Upper lobe of left lung (tissue), 6 donors: ENCODE data around the gene PANK3. TPM values are rescaled to one million over a fixed set of nuclear protein-coding genes. Genes with fewer than 3 reads are reported as not detected.

Source experiments
- ATAC-seq, 2 donors: fragments of 200-7000 bp; cut with Tn5 transposase; one replicate each; pipeline ENCODE4 v1.9.1; 2022; ENCODE audit warnings: mild to moderate bottlenecking in 2 of 2, moderate library complexity in 2 of 2; ENCODE audit not compliant: low FRiP score in 2 of 2
- DNase-seq, 2 donors: peaks; one replicate each; pipeline ENCODE4 v3.0.0-alpha.2; 2019 to 2020
- H3K27ac ChIP-seq, 4 donors: fragments of 200-600 bp; sonication (generic); one replicate each; pipeline ENCODE4 v1.5.1; 2016 to 2019
- H3K27me3 ChIP-seq, 4 donors: fragments of 200-600 bp; sonication (generic); one replicate each; pipeline ENCODE4 v1.5.1; 2017 to 2019
- H3K36me3 ChIP-seq, 4 donors: fragments of 200-600 bp; sonication (generic); one replicate each; pipeline ENCODE4 v1.5.1; 2016 to 2019
- H3K4me1 ChIP-seq, 4 donors: fragments of 200-600 bp; sonication (generic); one replicate each; pipeline ENCODE4 v1.5.1; 2018 to 2019
- H3K4me3 ChIP-seq, 4 donors: fragments of 200-600 bp; sonication (generic); one replicate each; pipeline ENCODE4 v1.5.1; 2017 to 2019; ENCODE audit warnings: mild to moderate bottlenecking in 2 of 4, moderate library complexity in 1 of 4
- H3K9me3 ChIP-seq, 4 donors: fragments of 200-600 bp; sonication (generic); one replicate each; pipeline ENCODE4 v1.5.1; 2018 to 2019
- EP300 ChIP-seq, 4 donors: sonication (generic); formaldehyde crosslinking; IDR thresholded peaks; one replicate each; pipeline ENCODE4 v1.5.1; 2017; ENCODE audit warnings: antibody characterized with exemption in 4 of 4, control low read depth in 2 of 4
- POLR2A ChIP-seq, 4 donors: fragments of 450-650 bp; IDR thresholded peaks; one replicate each; pipeline ENCODE4 v1.5.1; 2016 to 2017; ENCODE audit warnings: antibody characterized with exemption in 4 of 4, mild to moderate bottlenecking in 2 of 4
- POLR2AphosphoS5 ChIP-seq, 2 donors: sonication (generic); formaldehyde crosslinking; IDR thresholded peaks; one replicate each; pipeline ENCODE4 v1.5.1; 2017; ENCODE audit warnings: antibody characterized with exemption in 2 of 2
- WGBS, 2 donors: methylation state at CpG; one replicate each; pipeline ENCODE4 v1.1.5; 2017 to 2018; 5-methylcytosine and 5-hydroxymethylcytosine counted together
- total RNA-seq, 6 donors: library from RNA; depleted of rRNA in 4 of 6; stranded (reverse); fragments of >200 nt in 4 of 6; gene quantifications; one replicate each; pipeline versions ENCODE4 v1.1.0 to v1.2.1, GENCODE V29; 2016 to 2021
- TF ChIP-seq, protein P1 (sequence below), 6 experiments: fragments of 450-650 bp in 4 of 6; fragments of 200-600 bp in 2 of 6; sonication (generic) in 2 of 6; IDR thresholded peaks; one replicate each; pipeline ENCODE4 v1.5.1; 2016 to 2019; ENCODE audit warnings: antibody characterized with exemption in 6 of 6
- donor health status: DM: no; HTN: no; CAD: no; lungs with moderate emphysema.
- donor health status: DM: no; HTN: yes; CAD: no; lungs with severe emphysema.

The PANK3 gene
- total RNA-seq, 6 donors from 2014 or later = 11.5 to 59.2 (median 38.6) TPM

DNA sequence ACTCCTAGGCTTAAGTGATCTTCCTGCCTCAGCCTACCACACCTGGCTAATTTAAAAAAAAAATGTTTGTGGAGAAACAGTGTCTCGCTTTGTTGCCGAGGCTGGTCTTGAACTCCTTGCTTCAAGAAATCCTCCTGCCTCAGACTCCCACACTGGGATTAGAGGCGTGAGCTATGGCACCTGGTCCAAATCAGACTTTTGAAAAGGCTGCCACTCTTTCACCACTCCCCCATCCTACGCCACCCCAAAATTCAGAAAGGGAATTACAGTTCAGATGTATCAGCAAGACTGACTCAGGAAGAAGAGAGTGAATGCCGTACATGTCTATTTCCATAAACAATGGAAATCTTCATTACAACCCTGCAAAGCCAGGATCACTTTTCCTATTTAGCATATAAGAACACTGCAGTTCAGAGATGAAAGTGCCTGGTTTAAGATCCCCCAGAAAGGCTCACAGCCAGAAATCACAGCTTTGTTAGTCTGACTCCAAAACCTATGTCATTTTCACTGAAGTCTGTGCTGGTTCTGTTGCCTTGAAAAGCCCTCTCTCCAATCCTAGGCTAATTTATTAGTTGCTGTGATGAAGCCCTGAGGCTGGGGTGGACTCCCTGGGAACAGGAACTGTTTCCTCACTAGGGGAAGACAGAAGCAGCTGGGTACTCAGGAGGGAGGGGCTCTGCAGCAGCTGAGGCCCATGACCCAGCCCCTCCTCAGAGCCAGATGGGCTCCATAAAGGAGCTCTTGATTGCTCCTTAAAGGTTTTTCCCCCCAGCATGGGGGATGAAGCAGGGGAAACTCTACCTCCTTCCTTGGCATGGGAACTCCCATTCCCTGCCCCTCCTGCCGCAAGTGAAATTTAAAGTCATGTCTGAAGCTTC, 46.9 kb downstream of the PANK3 start:
- H3K36me3 ChIP-seq = no peaks in the 10 kb centered on the region
- WGBS, 2 donors = 64 to 86% methylated on average over 6 of the region's 6 CpGs
- TF ChIP-seq EP300 (IDR thresholded peaks at IDR 0.05) (no peak), POLR2AphosphoS5 (IDR thresholded peaks at IDR 0.05) (no peak), POLR2A (IDR thresholded peaks at IDR 0.05) (no peak)
- TF ChIP-seq, protein P1, sequence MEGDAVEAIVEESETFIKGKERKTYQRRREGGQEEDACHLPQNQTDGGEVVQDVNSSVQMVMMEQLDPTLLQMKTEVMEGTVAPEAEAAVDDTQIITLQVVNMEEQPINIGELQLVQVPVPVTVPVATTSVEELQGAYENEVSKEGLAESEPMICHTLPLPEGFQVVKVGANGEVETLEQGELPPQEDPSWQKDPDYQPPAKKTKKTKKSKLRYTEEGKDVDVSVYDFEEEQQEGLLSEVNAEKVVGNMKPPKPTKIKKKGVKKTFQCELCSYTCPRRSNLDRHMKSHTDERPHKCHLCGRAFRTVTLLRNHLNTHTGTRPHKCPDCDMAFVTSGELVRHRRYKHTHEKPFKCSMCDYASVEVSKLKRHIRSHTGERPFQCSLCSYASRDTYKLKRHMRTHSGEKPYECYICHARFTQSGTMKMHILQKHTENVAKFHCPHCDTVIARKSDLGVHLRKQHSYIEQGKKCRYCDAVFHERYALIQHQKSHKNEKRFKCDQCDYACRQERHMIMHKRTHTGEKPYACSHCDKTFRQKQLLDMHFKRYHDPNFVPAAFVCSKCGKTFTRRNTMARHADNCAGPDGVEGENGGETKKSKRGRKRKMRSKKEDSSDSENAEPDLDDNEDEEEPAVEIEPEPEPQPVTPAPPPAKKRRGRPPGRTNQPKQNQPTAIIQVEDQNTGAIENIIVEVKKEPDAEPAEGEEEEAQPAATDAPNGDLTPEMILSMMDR (IDR thresholded peaks at IDR 0.05) = no peak

DNA sequence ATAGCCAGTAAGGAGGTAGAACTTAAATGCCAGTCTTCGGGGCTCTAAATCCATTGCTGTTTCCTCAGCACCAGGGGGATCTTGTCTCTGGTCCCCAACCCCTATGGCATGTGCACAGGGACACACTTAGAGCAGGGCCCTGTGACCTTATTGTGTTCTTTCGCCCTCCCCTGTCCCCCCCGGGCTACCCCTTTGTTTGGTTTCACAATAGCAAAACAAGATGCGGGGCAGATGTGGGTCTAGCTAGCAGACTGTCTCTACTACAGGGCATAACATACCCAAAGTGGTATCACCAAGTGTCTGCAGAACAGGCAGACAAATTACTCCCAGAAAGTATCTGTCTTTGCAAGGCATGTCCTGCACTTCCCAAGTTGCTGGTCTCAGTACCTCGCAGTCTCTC, 48.0 kb downstream of the PANK3 start:
- Histone ChIP-seq H3K36me3 (no peaks in the 10 kb centered on the region), H3K4me3 (no peak overlapping the region), H3K27me3 (peaks cover 0 to 17% (median 9%) of the 10 kb centered on the region in 4 donors), H3K27ac (no peak overlapping the region), H3K9me3 (no peaks in the 10 kb centered on the region), H3K4me1 (peaks cover 3 to 10% (median 5%) of the 10 kb centered on the region in 4 donors)
- ATAC-seq (no peak), DNase-seq (no peak)
- TF ChIP-seq, protein P1 (IDR thresholded peaks at IDR 0.05) = no peak
- TF ChIP-seq POLR2A (IDR thresholded peaks at IDR 0.05) = no peak
- no peak for TF ChIP-seq POLR2AphosphoS5 (IDR thresholded peaks at IDR 0.05)
- TF ChIP-seq EP300 (IDR thresholded peaks at IDR 0.05) = no peak
- WGBS, 2 donors = 79 to 81% methylated on average over 5 of the region's 5 CpGs

More for the DNA sequence above, 46.9 kb downstream of the PANK3 start:
- Histone ChIP-seq H3K27ac (no peak overlapping the region), H3K9me3 (no peaks in the 10 kb centered on the region), H3K27me3 (peaks cover 0 to 17% (median 9%) of the 10 kb centered on the region in 4 donors), H3K4me3 (no peak overlapping the region), H3K4me1 (peaks cover 3 to 10% (median 5%) of the 10 kb centered on the region in 4 donors)
- ATAC-seq = no peak
- no peak for DNase-seq

DNA sequence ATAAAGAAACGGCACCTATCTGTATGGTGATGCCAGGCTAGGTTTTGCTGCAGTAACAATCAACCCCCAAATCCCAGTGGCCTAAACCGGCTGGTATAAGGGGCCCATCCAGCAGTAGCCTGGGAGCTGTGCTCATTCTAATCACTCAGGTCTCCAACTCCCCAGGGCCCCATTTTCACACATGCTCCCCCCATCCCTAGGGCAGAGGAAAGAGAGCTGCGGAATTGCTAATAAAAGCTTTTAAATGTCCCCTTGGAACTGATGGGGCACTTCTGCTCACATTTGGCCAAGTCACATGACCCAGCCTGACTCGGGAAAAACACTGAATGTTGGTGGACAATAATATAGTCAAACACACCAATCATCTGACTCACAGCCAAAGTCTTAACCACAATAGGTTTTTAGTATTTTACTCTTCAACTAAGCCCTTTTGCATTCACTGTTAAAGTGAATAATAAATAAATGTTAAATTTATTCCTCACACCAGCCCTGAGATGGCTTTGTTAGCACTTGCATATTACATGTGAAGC, 48.5 kb downstream of the PANK3 start:
- Histone ChIP-seq H3K4me1 (peaks cover 3 to 10% (median 5%) of the 10 kb centered on the region in 4 donors), H3K36me3 (no peaks in the 10 kb centered on the region), H3K27ac (no peak overlapping the region), H3K9me3 (no peaks in the 10 kb centered on the region), H3K4me3 (no peak overlapping the region), H3K27me3 (peaks cover 0 to 17% (median 9%) of the 10 kb centered on the region in 4 donors)
- TF ChIP-seq, protein P1 (IDR thresholded peaks at IDR 0.05) = no peak
- TF ChIP-seq EP300 (IDR thresholded peaks at IDR 0.05) (no peak), POLR2AphosphoS5 (IDR thresholded peaks at IDR 0.05) (no peak), POLR2A (IDR thresholded peaks at IDR 0.05) (no peak)
- ATAC-seq (no peak), DNase-seq (no peak)
- 75% methylated on average over 4 of the region's 4 CpGs for WGBS, 2 donors

- peak overlapping the region in 3 of 4 donors; percentile 38 to 49 (median 42) for H3K4me3 ChIP-seq
- no peaks in the 10 kb centered on the region for H3K36me3 ChIP-seq
- WGBS, 2 donors = 39 to 40% methylated on average over 5 to 37 of the region's 125 CpGs
- peaks cover 3 to 10% (median 5%) of the 10 kb centered on the region in 4 donors for H3K4me1 ChIP-seq
- ATAC-seq (no peak), DNase-seq (peak in 1 of 2 donors; percentile 80)
- no peak overlapping the region for H3K27ac ChIP-seq
- TF ChIP-seq, protein P1 (IDR thresholded peaks at IDR 0.05) = no peak
- TF ChIP-seq POLR2A (IDR thresholded peaks at IDR 0.05) (no peak), EP300 (IDR thresholded peaks at IDR 0.05) (no peak), POLR2AphosphoS5 (IDR thresholded peaks at IDR 0.05) (no peak)
- H3K9me3 ChIP-seq = no peaks in the 10 kb centered on the region
- H3K27me3 ChIP-seq = peaks cover 0 to 17% (median 9%) of the 10 kb centered on the region in 4 donors
These were observed 49.6 kb downstream of the PANK3 start for GRCh38 chr5:168529374-168530234.
